Parathyroid adenoma (tissue), 2 donors: ENCODE measurements around the gene PTPRM.

ENCODE experiments used
- H2AFZ ChIP-seq: fragments of 300-600 bp; sonication (generic); one replicate; pipeline ENCODE4 v1.7.0; 2017; ENCODE audit warnings: antibody characterized with exemption, mild to moderate bottlenecking
- H3K27ac ChIP-seq: fragments of 300-600 bp; sonication (generic); one replicate; pipeline ENCODE4 v1.7.0; 2017
- H3K27me3 ChIP-seq: fragments of 300-600 bp; sonication (generic); one replicate; pipeline ENCODE4 v1.7.0; 2017; ENCODE audit warnings: low read length; ENCODE audit not compliant: control insufficient read depth, insufficient read depth
- H3K36me3 ChIP-seq: fragments of 300-600 bp; sonication (generic); one replicate; pipeline ENCODE4 v1.7.0; 2017; ENCODE audit warnings: low read length; ENCODE audit not compliant: control insufficient read depth, insufficient read depth
- H3K4me1 ChIP-seq: fragments of 300-600 bp; sonication (generic); one replicate; pipeline ENCODE4 v1.7.0; 2017; ENCODE audit warnings: control low read depth
- H3K4me2 ChIP-seq: fragments of 300-600 bp; sonication (generic); one replicate; pipeline ENCODE4 v1.7.0; 2017; ENCODE audit warnings: low read length
- H3K4me3 ChIP-seq: fragments of 300-600 bp; sonication (generic); one replicate; pipeline ENCODE4 v1.7.0; 2017; ENCODE audit warnings: low read depth, low read length
- H3K79me2 ChIP-seq: fragments of 300-600 bp; sonication (generic); one replicate; pipeline ENCODE4 v1.7.0; 2017; ENCODE audit warnings: control low read depth
- H3K9ac ChIP-seq: fragments of 300-600 bp; sonication (generic); one replicate; pipeline ENCODE4 v1.7.0; 2017; ENCODE audit warnings: mild to moderate bottlenecking
- H3K9me3 ChIP-seq: fragments of 300-600 bp; sonication (generic); one replicate; pipeline ENCODE4 v1.7.0; 2017; ENCODE audit warnings: low read length; ENCODE audit not compliant: control insufficient read depth
- CTCF ChIP-seq: fragments of 300-600 bp; sonication (generic); IDR thresholded peaks from one replicate; pipeline ENCODE4 v1.7.0; 2017; ENCODE audit warnings: antibody characterized with exemption, mild to moderate bottlenecking
- donor health status: primary hyperparathyroidism.

PTPRM gene

DNA sequence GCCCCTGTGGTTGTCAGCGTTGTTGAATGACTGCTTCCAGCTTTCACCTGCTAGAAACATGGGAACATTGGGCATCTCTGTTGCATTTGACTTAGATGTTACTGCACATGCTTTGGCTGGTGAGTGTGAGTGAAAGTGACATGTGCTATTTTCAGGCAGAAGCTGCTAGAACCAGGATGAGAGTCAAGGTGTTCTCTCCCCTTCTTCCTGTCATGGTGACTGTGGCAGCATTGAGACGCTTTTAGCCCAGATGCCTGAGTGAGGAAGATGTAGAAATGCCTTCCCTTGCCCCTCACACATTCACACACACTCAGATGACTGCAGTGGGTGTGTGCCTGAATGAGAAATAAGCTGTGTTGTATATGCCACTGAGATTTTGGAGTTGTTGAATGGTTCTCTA is 220.2 kb downstream of the PTPRM start:
- TF ChIP-seq CTCF: no peak
- Histone ChIP-seq H3K79me2 (no peaks in the 10 kb centered on the region), H3K9me3 (no peaks in the 10 kb centered on the region), H3K27ac (no peak overlapping the region), H3K4me3 (no peak overlapping the region), H3K4me2 (no peak overlapping the region), H3K27me3 (no peaks in the 10 kb centered on the region), H3K4me1 (peaks cover 3% of the 10 kb centered on the region), H3K36me3 (no peaks in the 10 kb centered on the region), H2AFZ (no peak overlapping the region), H3K9ac (no peak overlapping the region)

- TF ChIP-seq CTCF: peak; percentile 65
- H3K4me3 ChIP-seq: no peak overlapping the region
- no peak overlapping the region for H3K9ac ChIP-seq
- peaks cover 3% of the 10 kb centered on the region for H3K4me1 ChIP-seq
- H3K27ac ChIP-seq: no peak overlapping the region
- peaks cover 11% of the 10 kb centered on the region for H3K79me2 ChIP-seq
- H3K27me3 ChIP-seq: no peaks in the 10 kb centered on the region
- H2AFZ ChIP-seq: no peak overlapping the region
- H3K4me2 ChIP-seq: no peak overlapping the region
- no peaks in the 10 kb centered on the region for H3K36me3 ChIP-seq
- no peaks in the 10 kb centered on the region for H3K9me3 ChIP-seq
Observed at GRCh38 chr18:7789856-7790552, 222.9 kb downstream of the PTPRM start.

GRCh38 chr18:7793100-7793499 is 226.0 kb downstream of the PTPRM start:
- no peaks in the 10 kb centered on the region for H3K27me3 ChIP-seq
- no peak overlapping the region for H3K4me2 ChIP-seq
- no peaks in the 10 kb centered on the region for H3K9me3 ChIP-seq
- no peak overlapping the region for H3K9ac ChIP-seq
- no peak overlapping the region for H2AFZ ChIP-seq
- H3K4me1 ChIP-seq: peaks cover 3% of the 10 kb centered on the region
- no peak for TF ChIP-seq CTCF
- H3K79me2 ChIP-seq: peaks cover 18% of the 10 kb centered on the region
- H3K36me3 ChIP-seq: no peaks in the 10 kb centered on the region
- H3K27ac ChIP-seq: no peak overlapping the region
- no peak overlapping the region for H3K4me3 ChIP-seq

DNA sequence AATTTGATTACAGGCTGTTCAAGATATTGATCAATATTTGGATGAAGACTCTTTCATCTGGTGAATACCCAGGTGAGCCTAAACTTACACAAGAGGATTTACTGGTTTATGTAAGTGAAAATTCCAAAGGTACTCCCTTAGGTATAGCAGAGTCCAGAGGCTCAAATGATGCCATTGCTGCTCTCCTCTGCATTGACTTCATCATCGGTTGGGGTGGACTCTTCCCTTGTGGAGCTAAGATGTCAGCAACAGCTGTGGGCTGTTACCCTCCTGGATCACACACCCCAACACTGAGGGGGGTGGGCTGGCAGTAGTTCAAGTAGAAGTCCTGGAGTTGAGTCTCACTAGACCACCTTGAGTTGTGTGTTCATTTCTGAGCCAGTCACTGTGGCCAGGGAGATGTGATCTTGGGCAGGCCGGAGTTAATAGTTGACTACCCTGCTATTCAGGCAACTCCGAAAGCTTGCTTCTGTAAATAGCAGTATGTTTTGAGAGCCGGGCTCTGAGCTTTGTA is 236.9 kb downstream of the PTPRM start:
- H3K27me3 ChIP-seq: no peaks in the 10 kb centered on the region
- no peak overlapping the region for H3K27ac ChIP-seq
- H3K36me3 ChIP-seq: no peaks in the 10 kb centered on the region
- no peaks in the 10 kb centered on the region for H3K4me1 ChIP-seq
- H3K4me3 ChIP-seq: no peak overlapping the region
- no peak overlapping the region for H3K9ac ChIP-seq
- H3K4me2 ChIP-seq: no peak overlapping the region
- H3K79me2 ChIP-seq: peaks cover 5% of the 10 kb centered on the region
- H3K9me3 ChIP-seq: no peaks in the 10 kb centered on the region
- H2AFZ ChIP-seq: no peak overlapping the region
- no peak for TF ChIP-seq CTCF

GRCh38 chr18:7805096-7805495 is 238.0 kb downstream of the PTPRM start:
- Histone ChIP-seq H2AFZ (no peak overlapping the region), H3K27me3 (no peaks in the 10 kb centered on the region), H3K4me1 (peaks cover 2% of the 10 kb centered on the region), H3K4me2 (no peak overlapping the region), H3K79me2 (peaks cover 8% of the 10 kb centered on the region), H3K9me3 (no peaks in the 10 kb centered on the region), H3K36me3 (no peaks in the 10 kb centered on the region), H3K9ac (no peak overlapping the region), H3K27ac (no peak overlapping the region), H3K4me3 (no peak overlapping the region)
- no peak for TF ChIP-seq CTCF
